ENCODE measurements around the gene CBFA2T3. TPM values are rescaled to one million over a fixed set of nuclear protein-coding genes. Genes with fewer than 3 reads are reported as not detected.

Gene CBFA2T3
- total and polyA plus RNA-seq, 2 of the 13 experiments (the other 11 are each of a cell fraction or from before 2014, with no cell fraction given), result 0.05 TPM; not detected in 1

DNA sequence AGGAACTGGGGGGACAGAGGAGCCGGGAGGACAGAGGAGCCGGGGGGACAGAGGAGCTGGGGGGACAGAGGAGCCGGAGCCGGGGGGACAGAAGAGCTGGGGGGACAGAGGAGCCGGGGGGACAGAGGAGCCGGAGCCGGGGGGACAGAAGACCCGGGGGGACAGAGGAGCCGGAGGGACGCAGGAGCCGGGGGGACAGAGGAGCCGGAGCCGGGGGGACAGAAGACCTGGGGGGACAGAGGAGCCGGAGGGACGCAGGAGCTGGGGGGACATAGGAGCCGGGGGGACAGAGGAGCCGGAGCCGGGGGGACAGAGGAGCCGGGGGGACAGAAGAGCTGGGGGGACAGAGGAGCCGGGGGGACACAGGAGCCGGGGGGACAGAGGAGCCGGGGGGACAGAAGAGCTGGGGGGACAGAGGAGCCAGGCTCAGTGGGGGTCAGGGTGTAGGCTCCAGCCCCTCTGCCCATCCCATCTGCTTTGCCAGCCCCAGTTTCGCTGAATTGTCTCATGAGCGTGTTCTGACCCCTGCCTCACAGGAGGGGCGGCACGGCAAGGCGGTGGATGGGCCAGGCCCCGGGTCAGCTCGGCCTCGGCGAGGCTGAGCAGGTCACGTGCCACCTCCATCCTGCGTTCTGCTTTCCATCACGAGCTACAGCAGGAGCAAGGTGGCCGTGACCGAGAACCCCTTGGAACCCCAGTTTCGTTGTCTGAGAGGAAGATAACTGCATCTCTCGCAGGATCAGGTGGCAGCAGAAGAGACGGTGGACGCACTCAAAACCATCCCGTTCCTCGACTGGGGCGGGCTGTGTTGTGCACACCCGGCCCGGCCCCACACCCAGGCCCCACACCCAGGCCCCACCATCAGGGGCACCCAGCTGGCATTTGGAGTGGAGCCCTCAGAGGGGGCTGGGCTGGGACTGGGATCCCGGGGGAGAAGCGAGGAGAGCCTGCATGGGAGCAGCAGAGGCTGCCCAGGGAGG is 26.1 kb upstream of the CBFA2T3 start:
- no peak overlapping the region for H3K9ac ChIP-seq (ENCODE audit: insufficient read depth, low read depth, low read length)
- peaks cover 8% of the 10 kb centered on the region; the same call in 1 of the 2 replicates for H3K9me3 ChIP-seq (ENCODE audit: low read length)
- no peaks in the 10 kb centered on the region for H3K79me2 ChIP-seq (ENCODE audit: insufficient read depth, low read length)
- POLR2A ChIA-PET, result no interaction called here
- BruUV-seq (replicated peaks), result no TSS peak
- H3K4me3 ChIP-seq (replicated peaks in 1 of 3; ENCODE audit: insufficient read depth in 1 of 3, low read depth in 2 of 3, low read length in 3 of 3), result no peak overlapping the region
- CTCF ChIA-PET (ENCODE audit: low intra/inter-chr PET ratio, low total read pairs), result no interaction called here
- no peak overlapping the region for H2AFZ ChIP-seq (ENCODE audit: low read length)
- no peaks in the 10 kb centered on the region; the same call in 1 of the 2 replicates for H4K20me1 ChIP-seq (ENCODE audit: insufficient read depth, low read length)
- 38% methylated on average over 43 of the region's 47 CpGs for WGBS (ENCODE audit: low lambda C conversion rate)
- in situ Hi-C loops (cut with HindIII; ENCODE audit: extremely low pct_ligation_motif_present, low pct_unique_long_range_greater_than_20kb), result no loop called here
- H3K27me3 ChIP-seq (ENCODE audit: control insufficient read depth in 1 of 2, insufficient read depth in 2 of 2, low read length in 2 of 2), result peaks cover 21 to 59% of the 10 kb centered on the region in 2 experiments; a peak in 4 of 5 replicates
- no peak for ATAC-seq
- intact Hi-C loops (cut with micrococcal nuclease; ENCODE audit: unreplicated experiment), result no loop called here
- H3K36me3 ChIP-seq (replicated peaks in 1 of 2; ENCODE audit: control insufficient read depth in 1 of 2, insufficient read depth in 2 of 2, low read length in 2 of 2), result no peaks in the 10 kb centered on the region
- no peak overlapping the region for H3K27ac ChIP-seq (ENCODE audit: extremely low read length, insufficient read depth, low read length)
- no peak for DNase-seq (ENCODE audit: low spot score)
- H3K4me1 ChIP-seq (ENCODE audit: insufficient read depth, low read length), result no peaks in the 10 kb centered on the region
- no peak overlapping the region for H3K4me2 ChIP-seq (ENCODE audit: low read depth, low read length)
- no peak for FAIRE-seq
- TF ChIP-seq ZNF841 (CRISPR knock-in tag; IDR thresholded peaks at IDR 0.05; ENCODE audit: borderline replicate concordance) (no peak), MTF1 (CRISPR knock-in tag; IDR thresholded peaks at IDR 0.05) (no peak), ZNF44 (CRISPR knock-in tag; IDR thresholded peaks at IDR 0.05) (no peak), YEATS2 (CRISPR knock-in tag; IDR thresholded peaks at IDR 0.05; ENCODE audit: borderline replicate concordance) (no peak), ARHGAP35 (CRISPR knock-in tag; IDR thresholded peaks at IDR 0.05; ENCODE audit: borderline replicate concordance) (no peak), ZNF235 (CRISPR knock-in tag; IDR thresholded peaks at IDR 0.05; ENCODE audit: borderline replicate concordance) (no peak), ZNF484 (CRISPR knock-in tag; IDR thresholded peaks at IDR 0.05; ENCODE audit: borderline replicate concordance, low read depth) (no peak), BHLHE40 (IDR thresholded peaks at IDR 0.05; ENCODE audit: low read length) (peak; percentile 40; the same call in 1 of the 2 replicates), SUZ12 (IDR thresholded peaks at IDR 0.05; ENCODE audit: low read depth, low read length) (no peak)
- TF ChIP-seq, protein P1, sequence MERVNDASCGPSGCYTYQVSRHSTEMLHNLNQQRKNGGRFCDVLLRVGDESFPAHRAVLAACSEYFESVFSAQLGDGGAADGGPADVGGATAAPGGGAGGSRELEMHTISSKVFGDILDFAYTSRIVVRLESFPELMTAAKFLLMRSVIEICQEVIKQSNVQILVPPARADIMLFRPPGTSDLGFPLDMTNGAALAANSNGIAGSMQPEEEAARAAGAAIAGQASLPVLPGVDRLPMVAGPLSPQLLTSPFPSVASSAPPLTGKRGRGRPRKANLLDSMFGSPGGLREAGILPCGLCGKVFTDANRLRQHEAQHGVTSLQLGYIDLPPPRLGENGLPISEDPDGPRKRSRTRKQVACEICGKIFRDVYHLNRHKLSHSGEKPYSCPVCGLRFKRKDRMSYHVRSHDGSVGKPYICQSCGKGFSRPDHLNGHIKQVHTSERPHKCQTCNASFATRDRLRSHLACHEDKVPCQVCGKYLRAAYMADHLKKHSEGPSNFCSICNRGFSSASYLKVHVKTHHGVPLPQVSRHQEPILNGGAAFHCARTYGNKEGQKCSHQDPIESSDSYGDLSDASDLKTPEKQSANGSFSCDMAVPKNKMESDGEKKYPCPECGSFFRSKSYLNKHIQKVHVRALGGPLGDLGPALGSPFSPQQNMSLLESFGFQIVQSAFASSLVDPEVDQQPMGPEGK (CRISPR knock-in tag; IDR thresholded peaks at IDR 0.05), result no peak
- TF ChIP-seq, protein P2, sequence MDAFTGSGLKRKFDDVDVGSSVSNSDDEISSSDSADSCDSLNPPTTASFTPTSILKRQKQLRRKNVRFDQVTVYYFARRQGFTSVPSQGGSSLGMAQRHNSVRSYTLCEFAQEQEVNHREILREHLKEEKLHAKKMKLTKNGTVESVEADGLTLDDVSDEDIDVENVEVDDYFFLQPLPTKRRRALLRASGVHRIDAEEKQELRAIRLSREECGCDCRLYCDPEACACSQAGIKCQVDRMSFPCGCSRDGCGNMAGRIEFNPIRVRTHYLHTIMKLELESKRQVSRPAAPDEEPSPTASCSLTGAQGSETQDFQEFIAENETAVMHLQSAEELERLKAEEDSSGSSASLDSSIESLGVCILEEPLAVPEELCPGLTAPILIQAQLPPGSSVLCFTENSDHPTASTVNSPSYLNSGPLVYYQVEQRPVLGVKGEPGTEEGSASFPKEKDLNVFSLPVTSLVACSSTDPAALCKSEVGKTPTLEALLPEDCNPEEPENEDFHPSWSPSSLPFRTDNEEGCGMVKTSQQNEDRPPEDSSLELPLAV (CRISPR knock-in tag; conservative IDR thresholded peaks at IDR 0.05; ENCODE audit: low read depth), result no peak
- TF ChIP-seq, protein P3, sequence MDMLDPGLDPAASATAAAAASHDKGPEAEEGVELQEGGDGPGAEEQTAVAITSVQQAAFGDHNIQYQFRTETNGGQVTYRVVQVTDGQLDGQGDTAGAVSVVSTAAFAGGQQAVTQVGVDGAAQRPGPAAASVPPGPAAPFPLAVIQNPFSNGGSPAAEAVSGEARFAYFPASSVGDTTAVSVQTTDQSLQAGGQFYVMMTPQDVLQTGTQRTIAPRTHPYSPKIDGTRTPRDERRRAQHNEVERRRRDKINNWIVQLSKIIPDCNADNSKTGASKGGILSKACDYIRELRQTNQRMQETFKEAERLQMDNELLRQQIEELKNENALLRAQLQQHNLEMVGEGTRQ (IDR thresholded peaks at IDR 0.05; ENCODE audit: low read depth, low read length), result peak; percentile 36; the same call in 1 of the 2 replicates
- TF ChIP-seq, protein P3 (CRISPR knock-in tag; IDR thresholded peaks at IDR 0.05; ENCODE audit: borderline replicate concordance), result no peak; the same call in 1 of the 2 replicates
- TF ChIP-seq, protein P4, sequence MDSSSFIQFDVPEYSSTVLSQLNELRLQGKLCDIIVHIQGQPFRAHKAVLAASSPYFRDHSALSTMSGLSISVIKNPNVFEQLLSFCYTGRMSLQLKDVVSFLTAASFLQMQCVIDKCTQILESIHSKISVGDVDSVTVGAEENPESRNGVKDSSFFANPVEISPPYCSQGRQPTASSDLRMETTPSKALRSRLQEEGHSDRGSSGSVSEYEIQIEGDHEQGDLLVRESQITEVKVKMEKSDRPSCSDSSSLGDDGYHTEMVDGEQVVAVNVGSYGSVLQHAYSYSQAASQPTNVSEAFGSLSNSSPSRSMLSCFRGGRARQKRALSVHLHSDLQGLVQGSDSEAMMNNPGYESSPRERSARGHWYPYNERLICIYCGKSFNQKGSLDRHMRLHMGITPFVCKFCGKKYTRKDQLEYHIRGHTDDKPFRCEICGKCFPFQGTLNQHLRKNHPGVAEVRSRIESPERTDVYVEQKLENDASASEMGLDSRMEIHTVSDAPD (CRISPR knock-in tag; IDR thresholded peaks at IDR 0.05), result no peak

Data from HepG2 (cell line).